Astrocyte of the spinal cord (primary cell): ENCODE measurements around the gene CD101.
"Not testable (repeated sequence)": the region's sequence is repeated elsewhere in the genome, so short reads cannot be mapped to it uniquely, and the experiment has no call there.

ENCODE experiments used
- DNase-seq: peaks from one replicate; pipeline ENCODE4 v3.0.0; 2011; ENCODE audit warnings: low read depth, low spot score
- H3K4me3 ChIP-seq: 2 replicates; pipeline ENCODE4 v1.5.1; 2011; ENCODE audit warnings: low read depth, mild to moderate bottlenecking, low read length, moderate library complexity
- in situ Hi-C: cut with HindIII; loops from 2 replicates; pipeline ENCODE4 v1.10.0; 2017; ENCODE audit warnings: low sequenced_read_pairs
- TF ChIP-seq, protein P1 (sequence below): IDR thresholded peaks from 2 replicates; pipeline ENCODE4 v1.5.1; 2012; ENCODE audit warnings: low read depth, mild to moderate bottlenecking, low read length, inconsistent platforms

The CD101 gene

DNA sequence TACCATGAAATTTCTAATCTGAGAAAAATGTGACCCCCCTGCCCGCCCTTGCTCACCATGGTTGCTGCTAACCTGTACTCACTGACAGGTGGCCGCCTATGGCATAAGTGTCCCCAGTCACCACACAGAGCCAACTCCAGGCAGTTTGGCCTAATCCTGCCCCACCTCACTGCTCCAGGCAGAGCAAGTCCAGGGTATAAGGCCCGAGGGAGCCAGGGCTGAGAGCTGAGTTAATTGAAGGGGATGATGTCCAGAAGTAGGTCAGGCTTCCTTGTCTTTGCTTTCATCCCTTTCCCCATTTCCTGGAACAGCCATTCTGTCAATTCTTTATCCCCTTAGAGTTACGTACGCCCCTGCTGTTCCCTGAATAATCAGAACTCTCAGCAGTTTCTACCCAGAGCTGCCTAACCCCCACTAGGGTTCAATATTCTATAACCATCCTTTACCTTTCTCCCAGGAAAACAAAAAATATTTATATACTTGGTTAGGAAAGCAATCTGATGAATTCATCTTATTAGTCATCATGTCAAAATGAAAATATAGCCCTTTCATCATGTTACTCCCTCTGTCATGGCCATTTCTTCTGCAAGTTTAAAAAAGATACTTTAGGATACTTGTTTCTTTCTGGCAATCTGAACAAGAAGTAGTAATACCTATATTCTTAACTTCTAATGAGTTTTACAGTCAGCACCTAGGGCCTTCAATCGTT lies 29.4 kb upstream of the CD101 start:
- peak; percentile 36 for DNase-seq
- no peak overlapping the region for H3K4me3 ChIP-seq
- TF ChIP-seq, protein P1, sequence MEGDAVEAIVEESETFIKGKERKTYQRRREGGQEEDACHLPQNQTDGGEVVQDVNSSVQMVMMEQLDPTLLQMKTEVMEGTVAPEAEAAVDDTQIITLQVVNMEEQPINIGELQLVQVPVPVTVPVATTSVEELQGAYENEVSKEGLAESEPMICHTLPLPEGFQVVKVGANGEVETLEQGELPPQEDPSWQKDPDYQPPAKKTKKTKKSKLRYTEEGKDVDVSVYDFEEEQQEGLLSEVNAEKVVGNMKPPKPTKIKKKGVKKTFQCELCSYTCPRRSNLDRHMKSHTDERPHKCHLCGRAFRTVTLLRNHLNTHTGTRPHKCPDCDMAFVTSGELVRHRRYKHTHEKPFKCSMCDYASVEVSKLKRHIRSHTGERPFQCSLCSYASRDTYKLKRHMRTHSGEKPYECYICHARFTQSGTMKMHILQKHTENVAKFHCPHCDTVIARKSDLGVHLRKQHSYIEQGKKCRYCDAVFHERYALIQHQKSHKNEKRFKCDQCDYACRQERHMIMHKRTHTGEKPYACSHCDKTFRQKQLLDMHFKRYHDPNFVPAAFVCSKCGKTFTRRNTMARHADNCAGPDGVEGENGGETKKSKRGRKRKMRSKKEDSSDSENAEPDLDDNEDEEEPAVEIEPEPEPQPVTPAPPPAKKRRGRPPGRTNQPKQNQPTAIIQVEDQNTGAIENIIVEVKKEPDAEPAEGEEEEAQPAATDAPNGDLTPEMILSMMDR = no peak
- in situ Hi-C loops = no loop called here

- no peak for DNase-seq
- TF ChIP-seq, protein P1 = no peak
- in situ Hi-C loops = no loop called here
- no peak overlapping the region for H3K4me3 ChIP-seq
Observed at GRCh38 chr1:116972674-116973030, 28.9 kb upstream of the CD101 start.

DNA sequence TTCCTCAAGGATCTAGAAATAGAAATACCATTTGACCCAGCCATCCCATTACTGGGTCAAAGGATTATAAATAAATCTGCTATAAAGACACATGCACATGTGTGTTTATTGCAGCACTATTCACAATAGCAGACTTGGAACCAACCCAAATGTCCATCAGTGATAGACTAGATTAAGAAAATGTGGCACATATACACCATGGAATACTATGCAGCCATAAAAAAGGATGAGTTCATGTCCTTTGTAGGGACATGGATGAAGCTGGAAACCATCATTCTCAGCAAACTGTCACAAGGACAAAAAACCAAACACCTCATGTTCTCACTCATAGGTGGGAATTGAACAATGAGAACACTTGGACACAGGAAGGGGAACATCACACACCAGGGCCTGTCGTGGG lies 21.3 kb upstream of the CD101 start:
- in situ Hi-C loops, H3K4me3 ChIP-seq, DNase-seq: not testable (repeated sequence)

DNA sequence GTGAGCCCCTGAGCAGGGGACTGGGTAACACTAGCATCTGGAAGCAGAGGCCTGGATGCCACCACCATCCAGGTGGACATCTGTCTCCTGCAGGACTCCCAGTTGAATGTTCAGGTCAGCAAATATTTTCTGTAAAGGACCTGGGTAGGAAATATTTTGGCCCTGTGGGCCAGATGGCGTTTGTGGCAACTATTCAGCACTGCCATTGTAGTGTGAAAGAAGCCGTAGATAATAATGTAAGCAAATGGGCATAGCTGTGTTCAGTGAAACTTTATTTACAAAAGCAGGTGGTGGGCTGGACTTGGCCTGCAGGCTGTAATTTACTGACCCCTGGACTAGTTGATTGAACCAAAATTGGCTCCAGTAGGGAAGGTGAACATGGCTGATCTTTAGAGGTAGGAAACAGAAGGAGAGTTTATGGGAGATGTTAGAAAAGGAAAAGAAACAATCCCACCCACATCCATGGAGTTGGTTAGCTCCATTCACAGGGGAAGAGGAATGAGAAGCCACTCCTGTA lies 20.0 kb upstream of the CD101 start:
- in situ Hi-C loops = no loop called here
- H3K4me3 ChIP-seq = no peak overlapping the region
- DNase-seq = no peak
- TF ChIP-seq, protein P1 = no peak

GRCh38 chr1:116982319-116983004 lies 19.1 kb upstream of the CD101 start:
- TF ChIP-seq, protein P1 = no peak
- DNase-seq = no peak
- in situ Hi-C loops = no loop called here

DNA sequence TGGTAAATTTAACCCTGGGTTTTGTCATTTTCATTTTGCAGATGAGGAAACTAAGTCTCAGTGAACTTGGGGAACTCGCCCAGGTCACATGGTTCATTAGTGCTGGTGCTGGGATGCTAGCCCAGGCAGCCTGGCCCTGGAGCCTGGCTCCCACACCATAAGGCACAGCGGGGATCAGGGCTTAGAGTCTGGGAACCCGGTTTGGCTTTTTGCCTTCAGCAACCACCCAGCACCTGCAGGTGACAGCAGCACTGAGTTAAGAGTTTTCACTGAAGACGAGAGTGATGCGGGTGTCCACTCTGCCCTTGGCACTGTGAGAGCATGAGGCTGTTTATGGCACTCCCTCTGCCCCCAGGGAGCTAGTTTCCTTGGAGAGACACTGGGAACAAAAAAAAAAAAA lies 18.4 kb upstream of the CD101 start:
- no peak overlapping the region for H3K4me3 ChIP-seq
- no peak for DNase-seq
- TF ChIP-seq, protein P1 = no peak
- in situ Hi-C loops = no loop called here

More at GRCh38 chr1:116982319-116983004, 19.1 kb upstream of the CD101 start:
- no peak overlapping the region for H3K4me3 ChIP-seq

GRCh38 chr1:116983678-116984077 lies 17.9 kb upstream of the CD101 start:
- TF ChIP-seq, protein P1 = no peak
- in situ Hi-C loops = no loop called here
- no peak overlapping the region for H3K4me3 ChIP-seq
- no peak for DNase-seq
